ENCODE data around the gene CFAP141. TPM values are rescaled to one million over a fixed set of nuclear protein-coding genes. Genes with fewer than 3 reads are reported as not detected.

CFAP141 gene
- total and polyA plus RNA-seq, 2 of the 13 experiments (the other 11 are each of a cell fraction or from before 2014, with no cell fraction given): not detected

DNA sequence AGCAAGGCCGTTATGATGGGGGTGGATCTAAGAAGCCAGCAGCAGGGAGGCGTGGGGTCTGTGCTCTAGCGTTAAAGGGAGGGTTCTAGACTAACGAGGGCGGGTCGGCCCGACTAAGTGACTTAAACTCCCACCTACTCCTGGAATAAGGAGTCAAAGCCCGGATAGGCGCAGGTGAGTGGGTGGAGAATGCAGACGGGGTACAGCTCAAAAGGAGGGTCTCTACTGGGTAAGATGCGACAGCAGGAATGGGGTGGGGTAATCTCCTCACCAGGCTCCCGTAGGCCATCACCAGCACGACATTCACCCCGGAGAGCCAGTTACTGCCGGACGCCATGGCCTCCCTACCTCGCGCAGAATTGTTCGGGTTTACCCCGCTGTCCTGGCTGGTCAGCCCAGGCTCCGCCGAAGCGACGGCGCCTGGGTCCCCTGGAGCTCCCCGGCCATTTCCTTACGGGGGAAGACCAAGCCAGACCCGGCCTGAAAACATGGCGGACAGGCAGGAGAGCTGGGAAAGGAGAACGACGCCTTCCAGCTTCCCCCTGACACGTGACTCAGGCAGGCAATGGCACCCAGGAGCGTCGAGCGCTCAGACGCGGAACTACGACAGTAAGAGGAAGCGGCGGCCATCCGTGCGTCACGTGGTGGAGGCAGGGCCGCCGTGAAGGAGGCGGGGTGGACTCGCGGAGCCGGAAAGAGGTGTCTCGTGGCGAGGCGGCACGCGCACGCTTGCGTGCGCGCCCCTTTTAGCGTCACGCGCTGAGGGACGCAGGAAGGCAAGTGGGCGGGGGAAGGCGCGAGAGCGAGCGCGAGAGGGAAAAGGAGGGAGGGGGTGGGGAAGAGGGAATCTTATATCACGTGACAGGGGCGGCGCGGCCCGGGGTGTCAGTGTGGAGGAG is 14.2 kb upstream of the CFAP141 start, which contains the start of gene UBAP2L (continued):
- TF ChIP-seq, protein P1, sequence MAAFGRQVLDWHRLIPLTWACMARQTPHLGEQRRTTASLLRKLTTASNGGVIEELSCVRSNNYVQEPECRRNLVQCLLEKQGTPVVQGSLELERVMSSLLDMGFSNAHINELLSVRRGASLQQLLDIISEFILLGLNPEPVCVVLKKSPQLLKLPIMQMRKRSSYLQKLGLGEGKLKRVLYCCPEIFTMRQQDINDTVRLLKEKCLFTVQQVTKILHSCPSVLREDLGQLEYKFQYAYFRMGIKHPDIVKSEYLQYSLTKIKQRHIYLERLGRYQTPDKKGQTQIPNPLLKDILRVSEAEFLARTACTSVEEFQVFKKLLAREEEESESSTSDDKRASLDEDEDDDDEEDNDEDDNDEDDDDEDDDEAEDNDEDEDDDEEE (CRISPR knock-in tag; IDR thresholded peaks at IDR 0.05): peak; percentile 34; the same call in 1 of the 2 replicates
- peak; percentile 91 for TF ChIP-seq PHF8 (CRISPR knock-in tag; IDR thresholded peaks at IDR 0.05)
- TF ChIP-seq, protein P2, sequence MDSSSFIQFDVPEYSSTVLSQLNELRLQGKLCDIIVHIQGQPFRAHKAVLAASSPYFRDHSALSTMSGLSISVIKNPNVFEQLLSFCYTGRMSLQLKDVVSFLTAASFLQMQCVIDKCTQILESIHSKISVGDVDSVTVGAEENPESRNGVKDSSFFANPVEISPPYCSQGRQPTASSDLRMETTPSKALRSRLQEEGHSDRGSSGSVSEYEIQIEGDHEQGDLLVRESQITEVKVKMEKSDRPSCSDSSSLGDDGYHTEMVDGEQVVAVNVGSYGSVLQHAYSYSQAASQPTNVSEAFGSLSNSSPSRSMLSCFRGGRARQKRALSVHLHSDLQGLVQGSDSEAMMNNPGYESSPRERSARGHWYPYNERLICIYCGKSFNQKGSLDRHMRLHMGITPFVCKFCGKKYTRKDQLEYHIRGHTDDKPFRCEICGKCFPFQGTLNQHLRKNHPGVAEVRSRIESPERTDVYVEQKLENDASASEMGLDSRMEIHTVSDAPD (CRISPR knock-in tag; IDR thresholded peaks at IDR 0.05): 0 out of 2 replicates have a peak, but pooled peaks have one; percentile 10
- TF ChIP-seq XBP1 (CRISPR knock-in tag; IDR thresholded peaks at IDR 0.05): peak; percentile 84; the same call in 1 of the 2 replicates
- TF ChIP-seq FOXK1 (CRISPR knock-in tag; IDR thresholded peaks at IDR 0.05; ENCODE audit: borderline replicate concordance, low read depth): peak; percentile 76; the same call in 1 of the 2 replicates
- TF ChIP-seq ZNF75D (CRISPR knock-in tag; IDR thresholded peaks at IDR 0.05; ENCODE audit: borderline replicate concordance): no peak
- TF ChIP-seq KLF12 (CRISPR knock-in tag; IDR thresholded peaks at IDR 0.05; ENCODE audit: borderline replicate concordance): peak; percentile 62
- TF ChIP-seq, protein P3, sequence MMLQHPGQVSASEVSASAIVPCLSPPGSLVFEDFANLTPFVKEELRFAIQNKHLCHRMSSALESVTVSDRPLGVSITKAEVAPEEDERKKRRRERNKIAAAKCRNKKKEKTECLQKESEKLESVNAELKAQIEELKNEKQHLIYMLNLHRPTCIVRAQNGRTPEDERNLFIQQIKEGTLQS (CRISPR knock-in tag; IDR thresholded peaks at IDR 0.05): peak; percentile 38; the same call in 1 of the 2 replicates
- TF ChIP-seq JUNB (CRISPR knock-in tag; IDR thresholded peaks at IDR 0.05; ENCODE audit: borderline replicate concordance): no peak
- no peak for TF ChIP-seq PCBP2 (optimal IDR thresholded peaks at IDR 0.05; ENCODE audit: low read depth, low read length, poor library complexity, severe bottlenecking)
- peak; percentile 66 for TF ChIP-seq TEAD3 (CRISPR knock-in tag; optimal IDR thresholded peaks at IDR 0.05; ENCODE audit: borderline replicate concordance)
- TF ChIP-seq, protein P4, sequence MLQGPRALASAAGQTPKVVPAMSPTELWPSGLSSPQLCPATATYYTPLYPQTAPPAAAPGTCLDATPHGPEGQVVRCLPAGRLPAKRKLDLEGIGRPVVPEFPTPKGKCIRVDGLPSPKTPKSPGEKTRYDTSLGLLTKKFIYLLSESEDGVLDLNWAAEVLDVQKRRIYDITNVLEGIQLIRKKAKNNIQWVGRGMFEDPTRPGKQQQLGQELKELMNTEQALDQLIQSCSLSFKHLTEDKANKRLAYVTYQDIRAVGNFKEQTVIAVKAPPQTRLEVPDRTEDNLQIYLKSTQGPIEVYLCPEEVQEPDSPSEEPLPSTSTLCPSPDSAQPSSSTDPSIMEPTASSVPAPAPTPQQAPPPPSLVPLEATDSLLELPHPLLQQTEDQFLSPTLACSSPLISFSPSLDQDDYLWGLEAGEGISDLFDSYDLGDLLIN (CRISPR knock-in tag; IDR thresholded peaks at IDR 0.05; ENCODE audit: borderline replicate concordance): no peak; the same call in 1 of the 2 replicates
- peak; percentile 92; the same call in 1 of the 2 replicates for TF ChIP-seq GLI4 (CRISPR knock-in tag; IDR thresholded peaks at IDR 0.05; ENCODE audit: borderline replicate concordance)
- TF ChIP-seq SOX6 (IDR thresholded peaks at IDR 0.05): no peak
- TF ChIP-seq SOX6 (CRISPR knock-in tag; IDR thresholded peaks at IDR 0.05): peak; percentile 75
- TF ChIP-seq NCOR1 (IDR thresholded peaks at IDR 0.05; ENCODE audit: borderline replicate concordance, low read length): peak; percentile 48; the same call in 1 of the 2 replicates
- TF ChIP-seq ZFP1 (CRISPR knock-in tag; IDR thresholded peaks at IDR 0.05): peak; percentile 68
- peak; percentile 29; the same call in 1 of the 2 replicates for TF ChIP-seq ZBTB7B (CRISPR knock-in tag; IDR thresholded peaks at IDR 0.05)
- TF ChIP-seq ZSCAN22 (CRISPR knock-in tag; IDR thresholded peaks at IDR 0.05): no peak
- TF ChIP-seq EED (CRISPR knock-in tag; IDR thresholded peaks at IDR 0.05): 0 out of 2 replicates have a peak, but pooled peaks have one; percentile 72

All from HepG2 (cell line).